CD4-positive, alpha-beta T cell (primary cell): ENCODE measurements around the gene ADIRF. TPM values are rescaled to one million over a fixed set of nuclear protein-coding genes. Genes with fewer than 3 reads are reported as not detected.
"Not testable (repeated sequence)": the region's sequence is repeated elsewhere in the genome, so short reads cannot be mapped to it uniquely, and the experiment has no call there.

Experiments
- ATAC-seq: fragments of 200-7000 bp; cut with Tn5 transposase; one replicate; pipeline ENCODE4 v1.10.0; 2022; ENCODE audit warnings: mild to moderate bottlenecking; ENCODE audit not compliant: poor library complexity
- CTCF ChIA-PET: fragments of 350-600 bp; sonication (Branson Sonifier 250); formaldehyde crosslinking; loops from one replicate; lab custom pipeline; 2021; ENCODE audit warnings: antibody characterized with exemption, inconsistent platforms; lab: Charles Lee
- POLR2A ChIA-PET: fragments of 350-600 bp; sonication (Branson Sonifier 250); formaldehyde crosslinking; loops from one replicate; lab custom pipeline; 2021; ENCODE audit warnings: antibody characterized with exemption, inconsistent platforms; lab: Charles Lee
- DNase-seq, 14 experiments: peaks; one replicate each; pipeline ENCODE4 v3.0.0-alpha.2; 2013 to 2020; ENCODE audit warnings: mixed read lengths in 2 of 14
- H3K27ac ChIP-seq, 2 donors: one replicate each; pipeline versions ENCODE4 v1.5.1 to v1.7.0; 2013; ENCODE audit warnings: low read length in 2 of 2, low read depth in 1 of 2, mild to moderate bottlenecking in 1 of 2
- H3K27me3 ChIP-seq, 2 experiments: 1 replicate in 1 of 2; 2 replicates in 1 of 2; pipeline versions ENCODE4 v1.6.1 to v1.7.0; 2013; ENCODE audit warnings: low read length in 2 of 2, control low read depth in 1 of 2, mild to moderate bottlenecking in 1 of 2, moderate library complexity in 1 of 2; ENCODE audit not compliant: insufficient read depth in 2 of 2, control insufficient read depth in 1 of 2
- H3K36me3 ChIP-seq: one replicate; pipeline ENCODE4 v1.6.1; 2013; ENCODE audit warnings: low read length, control low read depth; ENCODE audit not compliant: insufficient read depth
- H3K4me1 ChIP-seq: one replicate; pipeline ENCODE4 v1.6.1; 2013; ENCODE audit warnings: low read length, control low read depth; ENCODE audit not compliant: insufficient read depth
- H3K4me3 ChIP-seq: one replicate; pipeline ENCODE4 v1.5.1; 2013; ENCODE audit warnings: mild to moderate bottlenecking, low read length, moderate library complexity
- H3K9me3 ChIP-seq, 2 experiments: 1 replicate in 1 of 2; 2 replicates in 1 of 2; pipeline versions ENCODE4 v1.6.1 to v1.7.0; 2013; ENCODE audit warnings: low read length in 2 of 2, mild to moderate bottlenecking in 2 of 2, control low read depth in 1 of 2, moderate library complexity in 1 of 2; ENCODE audit not compliant: control insufficient read depth in 1 of 2, insufficient read depth in 1 of 2
- H3K27ac Mint-ChIP-seq: one replicate; pipeline ENCODE4 v1.8.0; 2020; ENCODE audit warnings: mixed read lengths
- H3K27me3 Mint-ChIP-seq: one replicate; pipeline ENCODE4 v1.8.0; 2021; ENCODE audit warnings: mixed read lengths
- H3K36me3 Mint-ChIP-seq: one replicate; pipeline ENCODE4 v1.8.0; 2021; ENCODE audit warnings: low read depth, mixed read lengths
- H3K4me1 Mint-ChIP-seq: one replicate; pipeline ENCODE4 v1.8.0; 2021; ENCODE audit warnings: low read depth, mixed read lengths
- H3K4me3 Mint-ChIP-seq: one replicate; pipeline ENCODE4 v1.8.0; 2020; ENCODE audit warnings: mild to moderate bottlenecking, mixed read lengths
- H3K9me3 Mint-ChIP-seq: one replicate; pipeline ENCODE4 v1.8.0; 2020; ENCODE audit warnings: mixed read lengths
- intact Hi-C, 2 experiments: fragments of 100-400 bp; cut with DNase I in 1 of 2; cut with micrococcal nuclease in 1 of 2; formaldehyde crosslinking; loops; one replicate each; pipeline versions ENCODE4 v1.15.1 to v1.9.0; 2023 to 2025; cut with DNase I, micrococcal nuclease
- total RNA-seq, 174 experiments: library from RNA in 2 of 174; stranded (reverse) in 2 of 174; gene quantifications; one replicate each; pipeline ENCODE4 v1.2.3 and lab custom pipeline; 2021 to 2026

ADIRF gene
- total RNA-seq, 2 experiments from 2014 or later, result not detected

- H3K36me3 ChIP-seq, H3K36me3 Mint-ChIP-seq, H3K9me3 ChIP-seq, H3K27me3 Mint-ChIP-seq, H3K9me3 Mint-ChIP-seq, H3K4me3 Mint-ChIP-seq, H3K27me3 ChIP-seq, H3K4me1 Mint-ChIP-seq, DNase-seq, H3K27ac ChIP-seq, ATAC-seq, H3K27ac Mint-ChIP-seq, CTCF ChIA-PET, POLR2A ChIA-PET, H3K4me3 ChIP-seq, H3K4me1 ChIP-seq, intact Hi-C loops: not testable (repeated sequence)
Measured at GRCh38 chr10:87014986-87015716, 46.9 kb downstream of the ADIRF start.

- H3K4me3 Mint-ChIP-seq, H3K9me3 ChIP-seq, H3K36me3 ChIP-seq, CTCF ChIA-PET, H3K9me3 Mint-ChIP-seq, POLR2A ChIA-PET, intact Hi-C loops, DNase-seq, H3K4me1 ChIP-seq, H3K27me3 ChIP-seq, H3K27ac ChIP-seq, ATAC-seq, H3K36me3 Mint-ChIP-seq, H3K27ac Mint-ChIP-seq, H3K4me3 ChIP-seq, H3K4me1 Mint-ChIP-seq, H3K27me3 Mint-ChIP-seq: not testable (repeated sequence)
Measured at GRCh38 chr10:87018127-87018526, 49.8 kb downstream of the ADIRF start.

- H3K36me3 Mint-ChIP-seq, H3K27ac ChIP-seq, H3K27ac Mint-ChIP-seq, H3K27me3 ChIP-seq, intact Hi-C loops, POLR2A ChIA-PET, CTCF ChIA-PET, H3K27me3 Mint-ChIP-seq, ATAC-seq, H3K4me1 Mint-ChIP-seq, H3K4me3 Mint-ChIP-seq, H3K4me1 ChIP-seq, H3K4me3 ChIP-seq, DNase-seq, H3K36me3 ChIP-seq, H3K9me3 Mint-ChIP-seq, H3K9me3 ChIP-seq: not testable (repeated sequence)
Measured at GRCh38 chr10:87019066-87019465, 50.8 kb downstream of the ADIRF start.

DNA sequence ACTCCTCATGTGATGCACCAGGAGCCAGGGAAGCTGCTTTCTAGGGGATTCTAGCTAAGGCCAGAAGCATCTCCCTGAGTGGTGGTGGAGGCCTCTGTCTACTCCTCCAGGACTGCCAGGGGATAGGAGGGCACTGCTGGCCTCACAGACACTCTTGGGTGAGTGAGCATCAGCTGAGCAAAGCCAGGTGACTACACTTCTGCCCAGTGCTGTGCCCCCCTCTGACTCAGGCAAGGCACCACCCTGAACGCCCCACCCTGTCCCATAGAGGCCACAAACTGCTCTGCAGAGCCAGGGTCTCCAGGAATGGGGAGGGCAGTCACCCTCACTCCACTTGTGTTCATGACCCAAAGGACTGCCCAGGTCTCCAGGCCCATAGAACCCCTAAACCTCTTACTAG is 51.2 kb downstream of the ADIRF start:
- H3K4me1 Mint-ChIP-seq, H3K9me3 Mint-ChIP-seq, H3K4me1 ChIP-seq, H3K27ac ChIP-seq, H3K4me3 ChIP-seq, H3K36me3 ChIP-seq, H3K36me3 Mint-ChIP-seq, H3K27ac Mint-ChIP-seq, H3K27me3 Mint-ChIP-seq, intact Hi-C loops, H3K9me3 ChIP-seq, ATAC-seq, POLR2A ChIA-PET, DNase-seq, H3K4me3 Mint-ChIP-seq, H3K27me3 ChIP-seq, CTCF ChIA-PET: not testable (repeated sequence)

- ATAC-seq, DNase-seq: not testable (repeated sequence)
Measured at GRCh38 chr10:87020056-87020455, 51.8 kb downstream of the ADIRF start, which contains the start of gene FAM25A. Gene FAM25A, plus strand, starts transcription at chr10:87020294. Its CDS starts 31 bp downstream, at chr10:87020325.

More at GRCh38 chr10:87020056-87020455, 51.8 kb downstream of the ADIRF start, which contains the start of gene FAM25A:
- H3K27ac ChIP-seq, H3K27me3 ChIP-seq, H3K27me3 Mint-ChIP-seq, H3K36me3 Mint-ChIP-seq, H3K36me3 ChIP-seq, H3K4me3 ChIP-seq, H3K4me1 ChIP-seq, H3K4me1 Mint-ChIP-seq, H3K9me3 ChIP-seq, POLR2A ChIA-PET, H3K4me3 Mint-ChIP-seq, intact Hi-C loops, H3K9me3 Mint-ChIP-seq, CTCF ChIA-PET, H3K27ac Mint-ChIP-seq: not testable (repeated sequence)

Other genes with a start within 250 kb of the ADIRF start
- 1 to 10 TPM; 1.9 to 2.6 TPM for gene BMPR1A, start 211.9 kb upstream of the ADIRF start, total RNA-seq
- 1 to 10 TPM in 1 of 2 experiments, under 1 TPM in 1; 0.47 to 1.8 TPM for gene MMRN2, start 10.9 kb upstream of the ADIRF start, total RNA-seq
- not detected for gene SNCG, start 9.9 kb upstream of the ADIRF start, total RNA-seq
- not detected for gene FAM25A, start 51.8 kb downstream of the ADIRF start, total RNA-seq
- 10 to 100 TPM; 81.0 to 82.4 TPM for gene GLUD1, start 126.4 kb downstream of the ADIRF start, total RNA-seq
- gene SHLD2, start 126.7 kb downstream of the ADIRF start, total RNA-seq, result 10 to 100 TPM; 20.6 to 23.0 TPM